Hepatocyte (in vitro differentiated cells): ENCODE data around the gene SLC52A3. TPM values are rescaled to one million over a fixed set of nuclear protein-coding genes. Genes with fewer than 3 reads are reported as not detected.
"Not testable (repeated sequence)": the region's sequence is repeated elsewhere in the genome, so short reads cannot be mapped to it uniquely, and the experiment has no call there.

Experiments
- DNase-seq: peaks from one replicate; pipeline ENCODE4 v3.0.0-alpha.2; 2016; ENCODE audit warnings: low spot score
- H2AFZ ChIP-seq: fragments of 200-600 bp; sonication (generic); 2 replicates; pipeline ENCODE4 v1.6.0; 2016; ENCODE audit warnings: antibody characterized with exemption, mild to moderate bottlenecking
- H3K27ac ChIP-seq: fragments of 200-600 bp; sonication (generic); 2 replicates; pipeline ENCODE4 v1.5.1; 2016; ENCODE audit warnings: mild to moderate bottlenecking
- H3K27me3 ChIP-seq: fragments of 200-600 bp; sonication (generic); 2 replicates; pipeline ENCODE4 v1.6.1; 2016
- H3K36me3 ChIP-seq: fragments of 200-600 bp; sonication (generic); replicated peaks from 2 replicates; pipeline ENCODE4 v1.5.1; 2016; ENCODE audit warnings: low read depth; ENCODE audit not compliant: insufficient read depth
- H3K4me1 ChIP-seq: fragments of 200-600 bp; sonication (generic); 2 replicates; pipeline ENCODE4 v1.5.1; 2016; ENCODE audit warnings: mild to moderate bottlenecking, moderate library complexity; ENCODE audit not compliant: insufficient read depth
- H3K4me2 ChIP-seq: fragments of 200-600 bp; sonication (generic); 2 replicates; pipeline ENCODE4 v1.6.0; 2016
- H3K4me3 ChIP-seq: fragments of 200-600 bp; sonication (generic); 2 replicates; pipeline ENCODE4 v1.5.1; 2016; ENCODE audit warnings: mild to moderate bottlenecking
- H3K79me2 ChIP-seq: fragments of 200-600 bp; sonication (generic); 2 replicates; pipeline ENCODE4 v1.6.0; 2017; ENCODE audit warnings: mild to moderate bottlenecking
- H3K9me2 ChIP-seq: fragments of 200-600 bp; sonication (generic); replicated peaks from 2 replicates; pipeline ENCODE4 v1.6.0; 2017; ENCODE audit warnings: mild to moderate bottlenecking; ENCODE audit not compliant: insufficient read depth
- H3K9me3 ChIP-seq: fragments of 200-600 bp; sonication (generic); 2 replicates; pipeline ENCODE4 v1.5.1; 2016; ENCODE audit warnings: low read depth, mild to moderate bottlenecking
- H4K20me1 ChIP-seq: fragments of 200-600 bp; sonication (generic); 2 replicates; pipeline ENCODE4 v1.6.0; 2016; ENCODE audit warnings: mild to moderate bottlenecking; ENCODE audit not compliant: insufficient read depth, poor library complexity, severe bottlenecking
- CTCF ChIP-seq: fragments of 200-600 bp; sonication (generic); IDR thresholded peaks from 2 replicates; pipeline ENCODE4 v1.5.1; 2016; ENCODE audit warnings: antibody characterized with exemption, mild to moderate bottlenecking; ENCODE audit not compliant: poor library complexity
- EZH2 ChIP-seq: fragments of 200-600 bp; sonication (generic); IDR thresholded peaks from 2 replicates; pipeline ENCODE4 v1.6.1; 2016; ENCODE audit warnings: antibody characterized with exemption, mild to moderate bottlenecking, borderline replicate concordance
- EZH2phosphoT487 ChIP-seq: fragments of 200-600 bp; sonication (generic); IDR thresholded peaks from one replicate; pipeline ENCODE4 v1.6.1; 2018; ENCODE audit warnings: antibody characterized with exemption, mild to moderate bottlenecking, low read depth, moderate library complexity; ENCODE audit not compliant: unreplicated experiment, severe bottlenecking
- WGBS: methylation state at CpG from one replicate; pipeline ENCODE4 v1.1.6; 2016; ENCODE audit warnings: low lambda C conversion rate; ENCODE audit errors: missing lambda C conversion rate; 5-methylcytosine and 5-hydroxymethylcytosine counted together
- polyA plus RNA-seq: library from polyadenylated mRNA; unstranded; fragments of >200 nt; fragmentation: Nextera tagmentation; extraction: Ambion mirVana; gene quantifications from 2 replicates; pipeline ENCODE4 v1.2.1, GENCODE V29; 2016
- total RNA-seq: library from RNA; depleted of rRNA; stranded (reverse); fragments of >200 nt; gene quantifications from 2 replicates; pipeline ENCODE4 v1.2.3, GENCODE V29; 2014

Gene SLC52A3
- total and polyA plus RNA-seq, 2 experiments from 2014 or later: 0.33 to 0.35 TPM

GRCh38 chr20:813390-813789, 45.1 kb upstream of the SLC52A3 start:
- no peaks in the 10 kb centered on the region for H3K9me2 ChIP-seq
- H3K27me3 ChIP-seq: no peaks in the 10 kb centered on the region
- H3K79me2 ChIP-seq: no peaks in the 10 kb centered on the region
- H3K36me3 ChIP-seq: no peaks in the 10 kb centered on the region
- no peaks in the 10 kb centered on the region for H4K20me1 ChIP-seq
- H3K4me2 ChIP-seq: no peak overlapping the region
- H2AFZ ChIP-seq: no peak overlapping the region
- peaks cover 4% of the 10 kb centered on the region for H3K4me1 ChIP-seq
- H3K4me3 ChIP-seq: no peak overlapping the region
- H3K9me3 ChIP-seq: no peaks in the 10 kb centered on the region
- 65% methylated on average over 8 of the region's 8 CpGs for WGBS
- TF ChIP-seq CTCF (no peak), EZH2 (no peak), EZH2phosphoT487 (no peak)
- DNase-seq: no peak
- no peak overlapping the region for H3K27ac ChIP-seq

- not testable (repeated sequence) for H3K36me3 ChIP-seq, H2AFZ ChIP-seq, H3K9me2 ChIP-seq, H3K27ac ChIP-seq, H4K20me1 ChIP-seq, H3K4me1 ChIP-seq, DNase-seq, H3K9me3 ChIP-seq, H3K79me2 ChIP-seq, H3K4me3 ChIP-seq, H3K27me3 ChIP-seq
- WGBS: 48% methylated on average over 2 of the region's 2 CpGs
- peak overlapping the region; percentile 55 for H3K4me2 ChIP-seq
Observed at GRCh38 chr20:812435-812814, 44.1 kb upstream of the SLC52A3 start.

- H3K79me2 ChIP-seq, H3K4me1 ChIP-seq, H3K9me2 ChIP-seq, H3K36me3 ChIP-seq, H3K4me3 ChIP-seq, H4K20me1 ChIP-seq, H3K27me3 ChIP-seq, DNase-seq, H3K9me3 ChIP-seq, H2AFZ ChIP-seq: not testable (repeated sequence)
- 42% methylated on average over 13 of the region's 13 CpGs for WGBS
- Histone ChIP-seq H3K4me2 (peak overlapping the region; percentile 55), H3K27ac (peak overlapping the region; percentile 15)
Observed at GRCh38 chr20:811776-812434, 43.6 kb upstream of the SLC52A3 start.

- Histone ChIP-seq H3K4me2 (no peak overlapping the region), H3K27ac (no peak overlapping the region), H3K27me3 (no peaks in the 10 kb centered on the region), H3K9me3 (no peaks in the 10 kb centered on the region), H3K36me3 (no peaks in the 10 kb centered on the region), H3K79me2 (no peaks in the 10 kb centered on the region), H3K9me2 (no peaks in the 10 kb centered on the region), H2AFZ (no peak overlapping the region), H3K4me1 (no peaks in the 10 kb centered on the region), H4K20me1 (no peaks in the 10 kb centered on the region), H3K4me3 (no peak overlapping the region)
- DNase-seq: no peak
- 16% methylated on average over 1 of the region's 1 CpG for WGBS
- TF ChIP-seq EZH2 (no peak), EZH2phosphoT487 (no peak), CTCF (no peak)
Observed at GRCh38 chr20:805713-806112, 37.4 kb upstream of the SLC52A3 start.
